GM10266 (cell line): ENCODE measurements around the gene ZDHHC13.

ENCODE experiments used
- DNase-seq: peaks from one replicate; pipeline ENCODE4 v3.0.0; 2012; ENCODE audit errors: extremely low spot score
- CTCF ChIP-seq: IDR thresholded peaks from 2 replicates; pipeline ENCODE4 v1.5.1; 2012; ENCODE audit warnings: mild to moderate bottlenecking, low read depth; ENCODE audit not compliant: control insufficient read depth, insufficient read depth; ENCODE audit errors: missing control alignments

ZDHHC13 gene

GRCh38 chr11:19168090-19168489 lies 51.1 kb downstream of the ZDHHC13 start:
- no peak for TF ChIP-seq CTCF
- no peak for DNase-seq

- DNase-seq: no peak
- TF ChIP-seq CTCF: no peak
Measured at GRCh38 chr11:19173004-19173689, 56.2 kb downstream of the ZDHHC13 start.

- no peak for DNase-seq
- TF ChIP-seq CTCF: no peak
Measured at GRCh38 chr11:19173964-19174638, 57.1 kb downstream of the ZDHHC13 start.

- no peak for DNase-seq
- TF ChIP-seq CTCF: no peak
Measured at GRCh38 chr11:19176629-19177186, 59.7 kb downstream of the ZDHHC13 start.

GRCh38 chr11:19181531-19182261 lies 64.7 kb downstream of the ZDHHC13 start:
- DNase-seq: no peak
- no peak for TF ChIP-seq CTCF

- no peak for DNase-seq
- no peak for TF ChIP-seq CTCF
Measured at GRCh38 chr11:19183646-19184045, 66.7 kb downstream of the ZDHHC13 start.
